ENCODE results near the gene CERS5. TPM values are rescaled to one million over a fixed set of nuclear protein-coding genes. Genes with fewer than 3 reads are reported as not detected.
"Not testable (repeated sequence)": the region's sequence is repeated elsewhere in the genome, so short reads cannot be mapped to it uniquely, and the experiment has no call there.

CERS5 gene
- total RNA-seq, 2 experiments from 2014 or later: 27.6 to 36.9 TPM

DNA sequence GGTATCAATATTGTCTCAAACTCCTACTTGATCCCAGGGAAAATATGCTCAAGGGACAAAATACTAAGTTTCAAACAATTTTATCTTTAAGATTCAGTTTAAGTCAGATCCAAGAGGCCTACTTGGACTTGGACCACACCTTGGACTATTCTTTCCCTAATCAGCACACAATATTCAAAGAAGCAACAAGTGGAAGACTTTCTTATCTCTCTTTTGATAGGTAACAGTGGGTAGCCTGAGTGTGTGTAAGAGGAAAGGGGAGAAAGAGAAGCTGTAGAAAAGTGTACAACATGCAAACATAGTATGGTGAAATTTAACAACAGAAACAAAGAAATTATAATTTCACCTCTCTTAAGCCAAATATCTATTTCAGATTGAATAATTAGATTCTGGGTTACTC is 6.5 kb downstream of the CERS5 start:
- intact Hi-C loops (cut with micrococcal nuclease; ENCODE audit: unreplicated experiment): no loop called here
- BruUV-seq (replicated peaks): no TSS peak
- Histone ChIP-seq H4K20me1 (ENCODE audit: insufficient read depth, low read length) (0 out of 2 replicates have a peak, but pooled peaks cover 5% of the 10 kb centered on the region), H3K4me2 (ENCODE audit: low read length) (no peak overlapping the region), H2AFZ (ENCODE audit: low read length) (no peak overlapping the region), H3K27ac (ENCODE audit: low read depth, low read length, poor library complexity, severe bottlenecking) (no peak overlapping the region), H3K9me2 (ENCODE audit: insufficient read depth, low read length) (no peaks in the 10 kb centered on the region), H3K4me1 (ENCODE audit: insufficient read depth, low read length, poor library complexity, severe bottlenecking) (peaks cover 4% of the 10 kb centered on the region), H3K4me3 (ENCODE audit: low read depth, low read length, poor library complexity, severe bottlenecking) (no peak overlapping the region), H3K36me3 (ENCODE audit: insufficient read depth, low read length) (peaks cover 29% of the 10 kb centered on the region), H3K9me3 (ENCODE audit: low read length) (no peaks in the 10 kb centered on the region), H3K79me2 (ENCODE audit: insufficient read depth, low read depth, low read length) (peaks cover 31% of the 10 kb centered on the region)
- TF ChIP-seq, protein P1, sequence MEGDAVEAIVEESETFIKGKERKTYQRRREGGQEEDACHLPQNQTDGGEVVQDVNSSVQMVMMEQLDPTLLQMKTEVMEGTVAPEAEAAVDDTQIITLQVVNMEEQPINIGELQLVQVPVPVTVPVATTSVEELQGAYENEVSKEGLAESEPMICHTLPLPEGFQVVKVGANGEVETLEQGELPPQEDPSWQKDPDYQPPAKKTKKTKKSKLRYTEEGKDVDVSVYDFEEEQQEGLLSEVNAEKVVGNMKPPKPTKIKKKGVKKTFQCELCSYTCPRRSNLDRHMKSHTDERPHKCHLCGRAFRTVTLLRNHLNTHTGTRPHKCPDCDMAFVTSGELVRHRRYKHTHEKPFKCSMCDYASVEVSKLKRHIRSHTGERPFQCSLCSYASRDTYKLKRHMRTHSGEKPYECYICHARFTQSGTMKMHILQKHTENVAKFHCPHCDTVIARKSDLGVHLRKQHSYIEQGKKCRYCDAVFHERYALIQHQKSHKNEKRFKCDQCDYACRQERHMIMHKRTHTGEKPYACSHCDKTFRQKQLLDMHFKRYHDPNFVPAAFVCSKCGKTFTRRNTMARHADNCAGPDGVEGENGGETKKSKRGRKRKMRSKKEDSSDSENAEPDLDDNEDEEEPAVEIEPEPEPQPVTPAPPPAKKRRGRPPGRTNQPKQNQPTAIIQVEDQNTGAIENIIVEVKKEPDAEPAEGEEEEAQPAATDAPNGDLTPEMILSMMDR (conservative IDR thresholded peaks at IDR 0.05; ENCODE audit: low read length): no peak
- no peak for TF ChIP-seq EZH2phosphoT487 (IDR thresholded peaks at IDR 0.05; ENCODE audit: borderline replicate concordance, low read depth, low read length)
- POLR2A ChIA-PET: interaction anchor here (0.6 to 1.2 kb wide), 4 partner anchors 11 to 50 kb away, joined by 3 to 4 read pairs (median 3); no protein-coding TSS in a partner anchor
- no peak for DNase-seq (ENCODE audit: low spot score)
- CTCF ChIA-PET (ENCODE audit: unreplicated experiment): interaction anchor here (1.4 kb wide), 1 partner anchor 50 kb away, joined by 3 read pairs; no protein-coding TSS in a partner anchor

- no peak overlapping the region for H3K27ac ChIP-seq (ENCODE audit: low read depth, low read length, poor library complexity, severe bottlenecking)
- POLR2A ChIA-PET: interaction anchor here (0.8 to 0.9 kb wide), 2 partner anchors 10 to 20 kb away, joined by 3 to 4 read pairs; no protein-coding TSS in a partner anchor
- H3K4me1 ChIP-seq (ENCODE audit: insufficient read depth, low read length, poor library complexity, severe bottlenecking): no peaks in the 10 kb centered on the region
- 0 out of 2 replicates have a peak, but pooled peaks cover 5% of the 10 kb centered on the region for H4K20me1 ChIP-seq (ENCODE audit: insufficient read depth, low read length)
- TF ChIP-seq, protein P1 (conservative IDR thresholded peaks at IDR 0.05; ENCODE audit: low read length): no peak
- peaks cover 29% of the 10 kb centered on the region for H3K36me3 ChIP-seq (ENCODE audit: insufficient read depth, low read length)
- H3K4me2 ChIP-seq (ENCODE audit: low read length): no peak overlapping the region
- no peak overlapping the region for H2AFZ ChIP-seq (ENCODE audit: low read length)
- CTCF ChIA-PET (ENCODE audit: unreplicated experiment): interaction anchor here (0.6 kb wide), 1 partner anchor 19 kb away, joined by 3 read pairs; no protein-coding TSS in a partner anchor
- intact Hi-C loops (cut with micrococcal nuclease; ENCODE audit: unreplicated experiment): no loop called here
- DNase-seq (ENCODE audit: low spot score): no peak
- no peaks in the 10 kb centered on the region for H3K9me3 ChIP-seq (ENCODE audit: low read length)
- no TSS peak for BruUV-seq (replicated peaks)
- no peaks in the 10 kb centered on the region for H3K9me2 ChIP-seq (ENCODE audit: insufficient read depth, low read length)
- peaks cover 17% of the 10 kb centered on the region; the same call in 1 of the 2 replicates for H3K79me2 ChIP-seq (ENCODE audit: insufficient read depth, low read depth, low read length)
- no peak overlapping the region for H3K4me3 ChIP-seq (ENCODE audit: low read depth, low read length, poor library complexity, severe bottlenecking)
Observed at GRCh38 chr12:50157259-50157658, 9.9 kb downstream of the CERS5 start.

- CTCF ChIA-PET (ENCODE audit: unreplicated experiment): interaction anchor here (0.6 kb wide), 1 partner anchor 19 kb away, joined by 3 read pairs; no protein-coding TSS in a partner anchor
Observed at GRCh38 chr12:50156641-50157040, 10.5 kb downstream of the CERS5 start.

GRCh38 chr12:50154947-50155346 is 12.2 kb downstream of the CERS5 start:
- H3K4me1 ChIP-seq (ENCODE audit: insufficient read depth, low read length, poor library complexity, severe bottlenecking); CTCF ChIA-PET (ENCODE audit: unreplicated experiment); H4K20me1 ChIP-seq (ENCODE audit: insufficient read depth, low read length); H3K4me3 ChIP-seq (ENCODE audit: low read depth, low read length, poor library complexity, severe bottlenecking); H3K4me2 ChIP-seq (ENCODE audit: low read length); H3K9me2 ChIP-seq (ENCODE audit: insufficient read depth, low read length); H2AFZ ChIP-seq (ENCODE audit: low read length); H3K27ac ChIP-seq (ENCODE audit: low read depth, low read length, poor library complexity, severe bottlenecking); DNase-seq (ENCODE audit: low spot score); H3K9me3 ChIP-seq (ENCODE audit: low read length); intact Hi-C loops (cut with micrococcal nuclease; ENCODE audit: unreplicated experiment); BruUV-seq (replicated peaks): not testable (repeated sequence)
- POLR2A ChIA-PET: interaction anchor here (0.6 to 1.7 kb wide), 4 partner anchors 12 to 186 kb away, joined by 3 to 6 read pairs (median 3); partner anchors contain the start of genes CERS5 and SMARCD1
- peaks cover 12% of the 10 kb centered on the region; the same call in 1 of the 2 replicates for H3K79me2 ChIP-seq (ENCODE audit: insufficient read depth, low read depth, low read length)
- peaks cover 20% of the 10 kb centered on the region for H3K36me3 ChIP-seq (ENCODE audit: insufficient read depth, low read length)

More at GRCh38 chr12:50156641-50157040, 10.5 kb downstream of the CERS5 start:
- H3K9me2 ChIP-seq (ENCODE audit: insufficient read depth, low read length): no peaks in the 10 kb centered on the region
- no peaks in the 10 kb centered on the region for H3K9me3 ChIP-seq (ENCODE audit: low read length)
- no peak overlapping the region for H2AFZ ChIP-seq (ENCODE audit: low read length)
- H3K79me2 ChIP-seq (ENCODE audit: insufficient read depth, low read depth, low read length): peaks cover 17% of the 10 kb centered on the region; the same call in 1 of the 2 replicates
- DNase-seq (ENCODE audit: low spot score): no peak
- 0 out of 2 replicates have a peak, but pooled peaks cover 5% of the 10 kb centered on the region for H4K20me1 ChIP-seq (ENCODE audit: insufficient read depth, low read length)
- POLR2A ChIA-PET: interaction anchor here (0.6 to 0.9 kb wide), 3 partner anchors 19 to 553 kb away, joined by 3 to 4 read pairs (median 3); no protein-coding TSS in a partner anchor
- H3K27ac ChIP-seq (ENCODE audit: low read depth, low read length, poor library complexity, severe bottlenecking): no peak overlapping the region
- no peaks in the 10 kb centered on the region for H3K4me1 ChIP-seq (ENCODE audit: insufficient read depth, low read length, poor library complexity, severe bottlenecking)
- no peak overlapping the region for H3K4me2 ChIP-seq (ENCODE audit: low read length)
- BruUV-seq (replicated peaks): no TSS peak
- intact Hi-C loops (cut with micrococcal nuclease; ENCODE audit: unreplicated experiment): no loop called here
- TF ChIP-seq, protein P1 (conservative IDR thresholded peaks at IDR 0.05; ENCODE audit: low read length): no peak
- no peak for TF ChIP-seq EZH2phosphoT487 (IDR thresholded peaks at IDR 0.05; ENCODE audit: borderline replicate concordance, low read depth, low read length)
- H3K36me3 ChIP-seq (ENCODE audit: insufficient read depth, low read length): peaks cover 29% of the 10 kb centered on the region
- no peak overlapping the region for H3K4me3 ChIP-seq (ENCODE audit: low read depth, low read length, poor library complexity, severe bottlenecking)
